HCT116 (cell line): ENCODE data around the gene IQCC. TPM values are rescaled to one million over a fixed set of nuclear protein-coding genes. Genes with fewer than 3 reads are reported as not detected.

Experiments
- ATAC-seq: fragments of 200-7000 bp; cut with Tn5 transposase; 2 replicates; pipeline ENCODE4 v1.9.1; 2020; ENCODE audit warnings: mild to moderate bottlenecking, moderate library complexity
- BruUV-seq: library from RNA; stranded (reverse); fragments of 400-500 nt; replicated peaks from 2 replicates; lab custom pipeline; 2021; lab: Mats Ljungman, UMichigan
- CTCF ChIA-PET: fragments of 300-600 bp; sonication (Branson Sonifier 250); formaldehyde crosslinking; loops from one replicate; lab custom pipeline; 2021; ENCODE audit warnings: antibody characterized with exemption; lab: Charles Lee
- POLR2A ChIA-PET: fragments of 300-600, 350-600 bp; sonication (Branson Sonifier 250); formaldehyde crosslinking; loops from one replicate; lab custom pipeline; 2021; ENCODE audit warnings: antibody characterized with exemption; lab: Charles Lee
- RAD21 ChIA-PET, 2 experiments: fragments of 300-600 bp; sonication (Branson Sonifier 250); formaldehyde crosslinking; loops; one replicate each; lab custom pipeline; 2023; ENCODE audit warnings: low total read pairs in 2 of 2; ENCODE audit not compliant: uncharacterized antibody in 2 of 2, unreplicated experiment in 2 of 2, low non-redundant PET in 1 of 2; lab: Charles Lee
- DNase-seq: peaks from one replicate; pipeline ENCODE4 v3.0.0-alpha.2; 2010; ENCODE audit warnings: low read depth, low spot score
- H2AFZ ChIP-seq: fragments of 200-600 bp; shearing (Covaris generic), sonication (generic); 2 replicates; pipeline ENCODE4 v1.6.1; 2017; ENCODE audit warnings: low read depth, mixed run types, mixed read lengths, antibody characterized with exemption, low read length; ENCODE audit not compliant: poor library complexity, severe bottlenecking
- H3K27ac ChIP-seq: 2 replicates; pipeline ENCODE4 v1.5.1; 2012; ENCODE audit warnings: low read depth, low read length
- H3K27me3 ChIP-seq: fragments of 200-600 bp; sonication (generic); 2 replicates; pipeline ENCODE4 v1.6.1; 2016; ENCODE audit warnings: mixed run types, low read length, mixed read lengths; ENCODE audit not compliant: insufficient read depth
- H3K36me3 ChIP-seq, 2 experiments: fragments of 200-500 bp in 1 of 2; fragments of 200-600 bp in 1 of 2; sonication (Bioruptor generic) in 1 of 2; sonication (generic) in 1 of 2; 2 replicates each; pipeline versions ENCODE4 v1.5.1 to v1.6.1; 2014 to 2016; ENCODE audit warnings: low read length in 2 of 2, inconsistent platforms in 1 of 2, mixed read lengths in 1 of 2, mixed run types in 1 of 2; ENCODE audit not compliant: insufficient read depth in 2 of 2, control insufficient read depth in 1 of 2
- H3K4me1 ChIP-seq, 2 experiments: fragments of 200-600 bp in 1 of 2; sonication (generic) in 1 of 2; 2 replicates each; pipeline versions ENCODE4 v1.5.1 to v1.6.1; 2012 to 2017; ENCODE audit warnings: low read length in 2 of 2, inconsistent platforms in 1 of 2, mild to moderate bottlenecking in 1 of 2, mixed read lengths in 1 of 2, mixed run types in 1 of 2, moderate library complexity in 1 of 2; ENCODE audit not compliant: insufficient read depth in 2 of 2, control insufficient read depth in 1 of 2
- H3K4me2 ChIP-seq: fragments of 200-600 bp; sonication (generic); 2 replicates; pipeline ENCODE4 v1.6.1; 2017; ENCODE audit warnings: mixed run types, low read length, mixed read lengths
- H3K4me3 ChIP-seq, 2 experiments: fragments of 200-600 bp in 1 of 2; sonication (generic) in 1 of 2; replicated peaks in 1 of 2; 2 replicates each; pipeline ENCODE4 v1.5.1; 2011 to 2016; ENCODE audit warnings: low read length in 2 of 2, control low read depth in 1 of 2, low read depth in 1 of 2, mild to moderate bottlenecking in 1 of 2, mixed read lengths in 1 of 2, mixed run types in 1 of 2
- H3K79me2 ChIP-seq: fragments of 200-600 bp; sonication (generic); 2 replicates; pipeline ENCODE4 v1.6.1; 2017; ENCODE audit warnings: mild to moderate bottlenecking, mixed run types, low read length, moderate library complexity, mixed read lengths; ENCODE audit not compliant: insufficient read depth
- H3K9ac ChIP-seq: fragments of 200-600 bp; sonication (generic); 2 replicates; pipeline ENCODE4 v1.6.1; 2016; ENCODE audit warnings: low read length, mixed read lengths
- H3K9me2 ChIP-seq: fragments of 200-600 bp; sonication (generic), shearing (Covaris generic); 2 replicates; pipeline ENCODE4 v1.6.1; 2017; ENCODE audit warnings: mixed run types, mild to moderate bottlenecking, moderate library complexity; ENCODE audit not compliant: insufficient read depth
- H3K9me3 ChIP-seq, 2 experiments: fragments of 200-500 bp in 1 of 2; fragments of 200-600 bp in 1 of 2; sonication (Bioruptor generic) in 1 of 2; sonication (generic) in 1 of 2; 2 replicates each; pipeline ENCODE4 v1.6.1; 2014 to 2017; ENCODE audit warnings: low read length in 2 of 2, mixed read lengths in 2 of 2, inconsistent platforms in 1 of 2, low read depth in 1 of 2, mild to moderate bottlenecking in 1 of 2, mixed run types in 1 of 2, moderate library complexity in 1 of 2; ENCODE audit not compliant: control insufficient read depth in 1 of 2, insufficient read depth in 1 of 2
- H4K20me1 ChIP-seq: fragments of 200-600 bp; sonication (generic), shearing (Covaris generic); 2 replicates; pipeline ENCODE4 v1.6.1; 2017; ENCODE audit warnings: mixed run types, mild to moderate bottlenecking, moderate library complexity; ENCODE audit not compliant: insufficient read depth
- CBX3 ChIP-seq: IDR thresholded peaks from 2 replicates; pipeline ENCODE4 v1.6.1; 2012; ENCODE audit warnings: low read depth
- CEBPB ChIP-seq: IDR thresholded peaks from 2 replicates; pipeline ENCODE4 v1.6.1; 2012; ENCODE audit warnings: low read depth
- JUND ChIP-seq: IDR thresholded peaks from 2 replicates; pipeline ENCODE4 v1.6.1; 2012
- RAD21 ChIP-seq: IDR thresholded peaks from 2 replicates; pipeline ENCODE4 v1.6.1; 2012; ENCODE audit warnings: low read depth, mild to moderate bottlenecking
- SRF ChIP-seq: IDR thresholded peaks from 2 replicates; pipeline ENCODE4 v1.6.1; 2012; ENCODE audit warnings: low read depth
- YY1 ChIP-seq: IDR thresholded peaks from 2 replicates; pipeline ENCODE4 v1.6.1; 2011; ENCODE audit warnings: low read length, low read depth, moderate library complexity, mild to moderate bottlenecking; ENCODE audit not compliant: insufficient replicate concordance; ENCODE audit errors: extremely low read depth
- ZFX ChIP-seq: fragments of 450-650 bp; IDR thresholded peaks from 2 replicates; pipeline ENCODE4 v1.6.1; 2017
- intact Hi-C: fragments of 100-400 bp; cut with micrococcal nuclease; formaldehyde crosslinking; loops from 2 replicates; pipeline ENCODE4 v1.10.0; 2022
- total RNA-seq: library from RNA; stranded (reverse); gene quantifications from one replicate; pipeline ENCODE4 v1.2.1, GENCODE V29; 2021; ENCODE audit not compliant: unreplicated experiment
- TF ChIP-seq, protein P1 (sequence below): IDR thresholded peaks from 2 replicates; pipeline ENCODE4 v1.6.1; 2012; ENCODE audit warnings: low read depth
- TF ChIP-seq, protein P2 (sequence below), 3 experiments: fragments of 200-600 bp in 1 of 3; sonication (generic) in 1 of 3; IDR thresholded peaks in 2 of 3; conservative IDR thresholded peaks in 1 of 3; 2 replicates each; pipeline ENCODE4 v1.5.1; 2012 to 2017; ENCODE audit warnings: low read depth in 2 of 3, low read length in 2 of 3, antibody characterized with exemption in 1 of 3, borderline replicate concordance in 1 of 3, control low read depth in 1 of 3, mild to moderate bottlenecking in 1 of 3, mixed read lengths in 1 of 3, mixed run types in 1 of 3, moderate library complexity in 1 of 3; ENCODE audit not compliant: insufficient read depth in 1 of 3
- TF ChIP-seq, protein P3 (sequence below): IDR thresholded peaks from 2 replicates; pipeline ENCODE4 v1.6.1; 2012

IQCC gene
- total RNA-seq, 1 experiment from 2014 or later: 4.7 TPM

DNA sequence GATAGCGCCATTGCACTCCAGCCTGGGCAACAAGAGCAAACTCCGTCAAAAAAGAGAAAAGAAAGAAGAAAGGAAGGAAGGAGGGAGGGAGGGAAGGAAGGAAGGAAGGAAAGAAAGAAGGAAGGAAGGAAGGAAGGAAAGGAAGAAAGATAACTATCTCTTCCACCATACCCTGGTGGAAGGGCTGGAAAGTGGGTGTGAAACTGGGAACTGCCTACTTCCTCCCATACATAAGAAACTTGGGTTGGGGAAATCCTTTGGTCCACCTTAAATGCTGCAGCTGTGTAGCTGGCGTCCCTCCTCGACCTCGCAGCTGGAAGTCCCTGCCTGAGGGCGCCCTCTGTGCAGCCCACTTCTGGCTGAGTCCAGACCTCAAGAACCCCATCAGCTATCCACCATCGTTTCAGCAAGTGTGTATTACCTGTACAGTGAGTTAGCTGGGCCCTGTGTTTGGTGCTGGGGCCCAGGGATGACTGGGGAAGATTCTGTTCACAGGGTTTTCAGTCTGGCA is 36.9 kb downstream of the IQCC start:
- no peaks in the 10 kb centered on the region for H3K36me3 ChIP-seq
- POLR2A ChIA-PET: interaction anchor here (0.6 to 0.7 kb wide), 2 partner anchors 24 to 94 kb away, joined by 3 read pairs; no protein-coding TSS in a partner anchor
- CTCF ChIA-PET: interaction anchor here (1.1 kb wide), 1 partner anchor 8 kb away, joined by 3 read pairs; no protein-coding TSS in a partner anchor
- no peaks in the 10 kb centered on the region for H4K20me1 ChIP-seq
- intact Hi-C loops: no loop called here
- H3K27me3 ChIP-seq: no peaks in the 10 kb centered on the region
- H3K4me3 ChIP-seq: no peak overlapping the region
- no peaks in the 10 kb centered on the region for H3K9me3 ChIP-seq
- ATAC-seq (no peak), DNase-seq (no peak)
- H3K9me2 ChIP-seq: no peaks in the 10 kb centered on the region
- no TSS peak for BruUV-seq
- H2AFZ ChIP-seq: no peak overlapping the region
- RAD21 ChIA-PET: interaction anchor here in 1 of 2 experiments (0.7 to 1.7 kb wide), 2 partner anchors 94 to 279 kb away, joined by 3 to 4 read pairs; partner anchors contain the start of gene MARCKSL1
- H3K4me1 ChIP-seq: peaks cover 20 to 34% of the 10 kb centered on the region in 2 experiments
- no peak overlapping the region for H3K9ac ChIP-seq
- H3K4me2 ChIP-seq: peak overlapping the region; percentile 57
- H3K79me2 ChIP-seq: no peaks in the 10 kb centered on the region
- TF ChIP-seq CEBPB (no peak), CBX3 (0 out of 2 replicates have a peak, but pooled peaks have one; percentile 10)
- H3K27ac ChIP-seq: peak overlapping the region; percentile 24; the same call in 1 of the 2 replicates

DNA sequence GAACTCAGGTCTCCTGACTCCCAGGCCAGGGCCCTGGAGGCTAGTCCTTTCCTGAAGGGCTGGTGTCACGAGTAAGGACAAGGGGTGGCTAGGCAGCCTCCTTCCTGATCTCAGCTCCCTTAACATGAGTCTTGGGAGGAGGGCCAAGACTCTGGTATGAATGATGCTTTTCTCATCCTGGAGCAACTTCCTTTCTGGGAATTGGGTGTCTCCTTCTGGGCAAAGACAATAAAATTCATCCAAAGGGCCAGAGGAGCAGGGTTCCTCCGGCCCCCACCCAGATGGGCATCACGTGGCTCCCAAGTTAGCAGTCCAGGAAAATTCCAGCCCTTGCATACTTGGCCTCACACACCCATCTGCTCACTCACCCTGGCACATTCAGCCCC is 41.4 kb downstream of the IQCC start, which contains the start of gene FAM167B:
TSS of gene FAM167B (plus strand) at position 335 of the 386 bp plus-strand sequence. CDS start 200 bp downstream, outside the sequence.
- Histone ChIP-seq H3K36me3 (no peaks in the 10 kb centered on the region), H3K4me2 (peak within 1 kb of the TSS; percentile 54), H2AFZ (peak within 1 kb of the TSS; percentile 80), H3K4me3 (no peak within 1 kb of the TSS), H3K9me2 (no peaks in the 10 kb centered on the region), H3K9ac (no peak within 1 kb of the TSS), H3K9me3 (no peaks in the 10 kb centered on the region), H3K27ac (no peak within 1 kb of the TSS; the same call in 1 of the 2 replicates), H3K79me2 (no peaks in the 10 kb centered on the region), H4K20me1 (no peaks in the 10 kb centered on the region), H3K4me1 (peaks cover 12 to 25% of the 10 kb centered on the region in 2 experiments), H3K27me3 (no peaks in the 10 kb centered on the region)
- intact Hi-C loops: no loop called here
- ATAC-seq: no peak
- no peak for DNase-seq
- TF ChIP-seq, protein P1, sequence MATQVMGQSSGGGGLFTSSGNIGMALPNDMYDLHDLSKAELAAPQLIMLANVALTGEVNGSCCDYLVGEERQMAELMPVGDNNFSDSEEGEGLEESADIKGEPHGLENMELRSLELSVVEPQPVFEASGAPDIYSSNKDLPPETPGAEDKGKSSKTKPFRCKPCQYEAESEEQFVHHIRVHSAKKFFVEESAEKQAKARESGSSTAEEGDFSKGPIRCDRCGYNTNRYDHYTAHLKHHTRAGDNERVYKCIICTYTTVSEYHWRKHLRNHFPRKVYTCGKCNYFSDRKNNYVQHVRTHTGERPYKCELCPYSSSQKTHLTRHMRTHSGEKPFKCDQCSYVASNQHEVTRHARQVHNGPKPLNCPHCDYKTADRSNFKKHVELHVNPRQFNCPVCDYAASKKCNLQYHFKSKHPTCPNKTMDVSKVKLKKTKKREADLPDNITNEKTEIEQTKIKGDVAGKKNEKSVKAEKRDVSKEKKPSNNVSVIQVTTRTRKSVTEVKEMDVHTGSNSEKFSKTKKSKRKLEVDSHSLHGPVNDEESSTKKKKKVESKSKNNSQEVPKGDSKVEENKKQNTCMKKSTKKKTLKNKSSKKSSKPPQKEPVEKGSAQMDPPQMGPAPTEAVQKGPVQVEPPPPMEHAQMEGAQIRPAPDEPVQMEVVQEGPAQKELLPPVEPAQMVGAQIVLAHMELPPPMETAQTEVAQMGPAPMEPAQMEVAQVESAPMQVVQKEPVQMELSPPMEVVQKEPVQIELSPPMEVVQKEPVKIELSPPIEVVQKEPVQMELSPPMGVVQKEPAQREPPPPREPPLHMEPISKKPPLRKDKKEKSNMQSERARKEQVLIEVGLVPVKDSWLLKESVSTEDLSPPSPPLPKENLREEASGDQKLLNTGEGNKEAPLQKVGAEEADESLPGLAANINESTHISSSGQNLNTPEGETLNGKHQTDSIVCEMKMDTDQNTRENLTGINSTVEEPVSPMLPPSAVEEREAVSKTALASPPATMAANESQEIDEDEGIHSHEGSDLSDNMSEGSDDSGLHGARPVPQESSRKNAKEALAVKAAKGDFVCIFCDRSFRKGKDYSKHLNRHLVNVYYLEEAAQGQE: no peak
- TF ChIP-seq, protein P2, sequence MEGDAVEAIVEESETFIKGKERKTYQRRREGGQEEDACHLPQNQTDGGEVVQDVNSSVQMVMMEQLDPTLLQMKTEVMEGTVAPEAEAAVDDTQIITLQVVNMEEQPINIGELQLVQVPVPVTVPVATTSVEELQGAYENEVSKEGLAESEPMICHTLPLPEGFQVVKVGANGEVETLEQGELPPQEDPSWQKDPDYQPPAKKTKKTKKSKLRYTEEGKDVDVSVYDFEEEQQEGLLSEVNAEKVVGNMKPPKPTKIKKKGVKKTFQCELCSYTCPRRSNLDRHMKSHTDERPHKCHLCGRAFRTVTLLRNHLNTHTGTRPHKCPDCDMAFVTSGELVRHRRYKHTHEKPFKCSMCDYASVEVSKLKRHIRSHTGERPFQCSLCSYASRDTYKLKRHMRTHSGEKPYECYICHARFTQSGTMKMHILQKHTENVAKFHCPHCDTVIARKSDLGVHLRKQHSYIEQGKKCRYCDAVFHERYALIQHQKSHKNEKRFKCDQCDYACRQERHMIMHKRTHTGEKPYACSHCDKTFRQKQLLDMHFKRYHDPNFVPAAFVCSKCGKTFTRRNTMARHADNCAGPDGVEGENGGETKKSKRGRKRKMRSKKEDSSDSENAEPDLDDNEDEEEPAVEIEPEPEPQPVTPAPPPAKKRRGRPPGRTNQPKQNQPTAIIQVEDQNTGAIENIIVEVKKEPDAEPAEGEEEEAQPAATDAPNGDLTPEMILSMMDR (IDR thresholded peaks at IDR 0.05 in 2 of 3, conservative IDR thresholded peaks at IDR 0.05 in 1 of 3; ENCODE audit: borderline replicate concordance in 1 of 3, insufficient read depth in 1 of 3, low read depth in 2 of 3, low read length in 2 of 3): no peak
- no peak for TF ChIP-seq ZFX
- no peak for TF ChIP-seq YY1
- no peak for TF ChIP-seq SRF
- no peak for TF ChIP-seq CEBPB
- TF ChIP-seq JUND: no peak
- TF ChIP-seq RAD21: no peak
- TF ChIP-seq, protein P3, sequence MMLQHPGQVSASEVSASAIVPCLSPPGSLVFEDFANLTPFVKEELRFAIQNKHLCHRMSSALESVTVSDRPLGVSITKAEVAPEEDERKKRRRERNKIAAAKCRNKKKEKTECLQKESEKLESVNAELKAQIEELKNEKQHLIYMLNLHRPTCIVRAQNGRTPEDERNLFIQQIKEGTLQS: no peak
- CTCF ChIA-PET: interaction anchor here (1.2 kb wide), 1 partner anchor 19 kb away, joined by 3 read pairs; no protein-coding TSS in a partner anchor
- RAD21 ChIA-PET: no interaction called here
- no TSS peak for BruUV-seq
- POLR2A ChIA-PET: no interaction called here
